WTC11 (cell line): Measurements from ENCODE around the gene SNTB2. TPM values are rescaled to one million over a fixed set of nuclear protein-coding genes. Genes with fewer than 3 reads are reported as not detected.

ENCODE experiments used
- ATAC-seq: fragments of 200-7000 bp; cut with Tn5 transposase; 2 replicates; pipeline ENCODE4 v1.10.0; 2021; ENCODE audit warnings: mild to moderate bottlenecking, moderate library complexity
- CTCF ChIA-PET: fragments of 300-600 bp; sonication (Branson Sonifier 250); formaldehyde crosslinking; loops from one replicate; lab custom pipeline; 2021; ENCODE audit warnings: antibody characterized with exemption; lab: Charles Lee
- POLR2A ChIA-PET: fragments of 350-600 bp; sonication (Branson Sonifier 250); formaldehyde crosslinking; loops from one replicate; lab custom pipeline; 2021; ENCODE audit warnings: antibody characterized with exemption; lab: Charles Lee
- DNase-seq: peaks from one replicate; pipeline ENCODE4 v3.0.0; 2021; ENCODE audit warnings: low spot score
- H3K27ac Mint-ChIP-seq: 2 replicates; pipeline ENCODE4 v1.8.0; 2021; ENCODE audit warnings: mixed read lengths
- H3K27me3 Mint-ChIP-seq: 2 replicates; pipeline ENCODE4 v1.8.0; 2021; ENCODE audit warnings: low read depth, mild to moderate bottlenecking, moderate library complexity, mixed read lengths
- H3K36me3 Mint-ChIP-seq: 2 replicates; pipeline ENCODE4 v1.8.0; 2021; ENCODE audit warnings: mixed read lengths
- H3K4me1 Mint-ChIP-seq: 2 replicates; pipeline ENCODE4 v1.8.0; 2022; ENCODE audit warnings: mixed read lengths
- H3K4me3 Mint-ChIP-seq: 2 replicates; pipeline ENCODE4 v1.8.0; 2021; ENCODE audit warnings: mild to moderate bottlenecking, moderate library complexity, mixed read lengths
- H3K9me3 Mint-ChIP-seq: 2 replicates; pipeline ENCODE4 v1.8.0; 2021; ENCODE audit warnings: mixed read lengths
- CBFB ChIP-seq: sonication (generic); formaldehyde crosslinking; IDR thresholded peaks from 2 replicates; pipeline ENCODE4 v1.8.1; 2022; ENCODE audit warnings: mild to moderate bottlenecking, low read depth, missing genetic modification reagents
- E2F4 ChIP-seq: sonication (generic); formaldehyde crosslinking; IDR thresholded peaks from 2 replicates; pipeline ENCODE4 v1.8.1; 2022; ENCODE audit warnings: low read depth, mild to moderate bottlenecking, moderate library complexity, missing genetic modification reagents, borderline replicate concordance
- ETV6 ChIP-seq: sonication (generic); formaldehyde crosslinking; IDR thresholded peaks from 2 replicates; pipeline ENCODE4 v1.8.1; 2022; ENCODE audit warnings: mild to moderate bottlenecking, missing genetic modification reagents
- total RNA-seq: library from RNA; stranded (reverse); gene quantifications from 3 replicates; pipeline ENCODE4 v1.2.3, GENCODE V29; 2021

SNTB2 gene
- total RNA-seq, 1 experiment from 2014 or later, result 23.7 TPM

DNA sequence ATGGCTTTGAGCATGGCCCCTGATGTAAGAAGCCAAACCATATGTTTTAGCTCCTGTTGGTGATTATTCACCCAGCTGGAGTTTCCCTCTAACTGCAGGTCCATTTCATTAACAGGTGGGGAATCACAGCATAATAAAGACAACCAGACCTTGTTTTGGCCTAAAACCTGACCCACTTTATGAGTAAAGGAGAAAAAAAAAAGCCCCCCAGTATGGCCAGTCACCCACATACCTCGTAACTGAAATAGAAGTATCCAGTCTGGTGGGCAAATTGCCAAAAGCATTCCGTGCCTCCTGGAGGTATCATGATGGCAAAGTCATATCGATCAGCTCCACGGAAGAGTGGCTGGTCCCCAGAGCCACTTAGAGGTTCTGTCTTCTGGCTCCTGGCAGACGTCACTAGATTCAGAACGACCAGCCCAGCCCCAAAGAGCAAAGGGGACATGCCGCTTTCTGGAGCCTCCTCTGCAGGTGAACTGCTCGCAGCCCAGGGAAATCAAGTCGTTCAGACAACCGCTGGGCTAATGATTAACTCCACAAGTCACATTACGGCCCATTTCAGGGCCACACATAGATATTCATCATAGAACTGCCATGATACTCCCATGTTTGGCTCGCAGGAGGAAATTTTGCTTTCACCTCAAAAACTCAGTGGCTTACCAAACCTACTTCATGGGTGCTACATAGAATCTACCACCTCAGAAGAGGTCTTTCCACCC is 164.5 kb downstream of the SNTB2 start, which contains the start of gene TMED6:
Gene TMED6, minus strand, starts transcription at position 478 of the 719 bp plus-strand sequence. Its CDS starts 33 bp downstream, at position 445.
- Mint-ChIP-seq H3K4me3 (no peak within 1 kb of the TSS), H3K27ac (peak within 1 kb of the TSS; percentile 39), H3K36me3 (no peaks in the 10 kb centered on the region; the same call in 1 of the 2 replicates), H3K9me3 (no peaks in the 10 kb centered on the region), H3K27me3 (no peaks in the 10 kb centered on the region), H3K4me1 (no peaks in the 10 kb centered on the region)
- no peak for ATAC-seq
- POLR2A ChIA-PET, result interaction anchor here (0.6 kb wide), 2 partner anchors 24 to 1376 kb away, joined by 7 to 8 read pairs; no protein-coding TSS in a partner anchor
- CTCF ChIA-PET, result interaction anchor here (0.6 kb wide), 1 partner anchor 1230 kb away, joined by 3 read pairs; no protein-coding TSS in a partner anchor
- no peak for DNase-seq
- no peak for TF ChIP-seq CBFB (CRISPR knock-in tag)
- TF ChIP-seq E2F4, result no peak
- no peak for TF ChIP-seq ETV6 (CRISPR knock-in tag)

Other genes with a start within 250 kb of the SNTB2 start
- 54.4 to 66.9 TPM (median 56.0 TPM) in 3 replicates for gene HAS3, start 81.5 kb upstream of the SNTB2 start, total RNA-seq
- gene CHTF8, start 54.6 kb upstream of the SNTB2 start, total RNA-seq, result 115 to 134 TPM (median 132 TPM) in 3 replicates
- 71.0 to 85.7 TPM (median 74.4 TPM) in 3 replicates for gene UTP4, start 54.5 kb upstream of the SNTB2 start, total RNA-seq
- gene VPS4A, start 124.2 kb downstream of the SNTB2 start, total RNA-seq, result 24.5 to 28.3 TPM (median 25.5 TPM) in 3 replicates
- 24.0 to 28.2 TPM (median 25.6 TPM) in 3 replicates for gene PDF, start 143.4 kb downstream of the SNTB2 start, total RNA-seq
- 56.5 to 59.5 TPM (median 59.5 TPM) in 3 replicates for gene COG8, start 152.4 kb downstream of the SNTB2 start, total RNA-seq
- 39.2 to 43.7 TPM (median 40.5 TPM) in 3 replicates for gene NIP7, start 152.6 kb downstream of the SNTB2 start, total RNA-seq
- gene TMED6, start 164.6 kb downstream of the SNTB2 start, total RNA-seq, result 0.44 to 0.72 TPM (median 0.62 TPM) in 3 replicates
- 30.0 to 35.7 TPM (median 31.3 TPM) in 3 replicates for gene TERF2, start 198.8 kb downstream of the SNTB2 start, total RNA-seq
- 95.3 to 109 TPM (median 99.7 TPM) in 3 replicates for gene CYB5B, start 237.5 kb downstream of the SNTB2 start, total RNA-seq